NCI-H510A treated with DMSO at 0.1 percent for 48 hours (cell line): ENCODE data around the gene CARD6.
A peak's percentile ranks its signal among the peaks of the same experiment; 100 is the strongest.
"Not testable (repeated sequence)": the region's sequence is repeated elsewhere in the genome, so short reads cannot be mapped to it uniquely, and the experiment has no call there.

ENCODE experiments used
- DNase-seq: peaks from one replicate; lab custom pipeline; 2025; lab: John Stamatoyannopoulos, UW

Gene CARD6

DNA sequence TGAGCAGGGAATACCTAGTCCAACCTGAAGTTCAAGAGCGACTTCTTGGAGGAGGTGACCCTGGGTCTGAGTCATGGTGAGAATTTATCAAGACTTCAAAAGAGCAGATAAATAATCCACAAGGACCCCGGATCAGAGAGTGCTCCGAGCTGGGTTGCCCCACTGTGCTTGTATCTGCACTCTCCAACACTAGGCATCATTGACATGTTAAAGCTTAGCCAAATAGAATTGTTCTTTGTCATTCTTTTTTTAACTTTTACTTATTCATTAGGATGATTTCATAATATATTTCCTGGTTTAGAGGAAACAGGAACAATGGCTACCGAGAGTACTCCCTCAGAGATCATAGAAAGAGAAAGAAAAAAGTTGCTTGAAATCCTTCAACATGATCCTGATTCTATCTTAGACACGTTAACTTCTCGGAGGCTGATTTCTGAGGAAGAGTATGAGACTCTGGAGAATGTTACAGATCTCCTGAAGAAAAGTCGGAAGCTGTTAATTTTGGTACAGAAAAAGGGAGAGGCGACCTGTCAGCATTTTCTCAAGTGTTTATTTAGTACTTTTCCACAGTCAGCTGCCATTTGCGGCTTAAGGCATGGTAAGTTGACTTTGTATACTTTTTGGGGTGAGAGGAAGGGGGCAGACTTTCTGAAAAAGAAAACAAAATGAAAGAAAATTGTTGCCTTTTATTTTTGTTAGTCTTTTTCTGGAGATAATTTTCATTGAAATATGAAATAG lies at the start of gene CARD6:
Gene CARD6 (plus strand): TSS at position 300 of the 738 bp plus-strand sequence. CDS start 16 bp downstream, at position 316.
- DNase-seq, result peak; percentile 51

DNA sequence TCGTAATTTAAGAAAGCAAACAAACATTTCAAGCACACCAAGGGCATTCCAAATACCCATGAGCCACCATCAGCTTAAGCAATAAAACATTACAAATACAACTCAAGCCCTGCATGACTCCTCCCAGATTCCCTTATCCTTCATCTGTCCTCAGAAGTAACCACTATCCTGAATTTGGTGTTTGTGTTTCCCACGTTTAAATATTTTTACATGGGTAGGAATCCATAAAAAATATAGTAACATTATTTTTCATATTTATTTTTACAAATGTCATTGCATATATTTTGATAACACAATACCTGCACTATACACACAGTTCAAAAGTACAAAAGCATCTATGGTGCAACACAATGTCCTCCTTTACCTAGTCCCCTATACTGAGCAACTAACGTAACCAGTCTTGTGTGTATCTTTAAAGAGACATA lies 49.4 kb upstream of the CARD6 start:
- DNase-seq, result no peak

DNA sequence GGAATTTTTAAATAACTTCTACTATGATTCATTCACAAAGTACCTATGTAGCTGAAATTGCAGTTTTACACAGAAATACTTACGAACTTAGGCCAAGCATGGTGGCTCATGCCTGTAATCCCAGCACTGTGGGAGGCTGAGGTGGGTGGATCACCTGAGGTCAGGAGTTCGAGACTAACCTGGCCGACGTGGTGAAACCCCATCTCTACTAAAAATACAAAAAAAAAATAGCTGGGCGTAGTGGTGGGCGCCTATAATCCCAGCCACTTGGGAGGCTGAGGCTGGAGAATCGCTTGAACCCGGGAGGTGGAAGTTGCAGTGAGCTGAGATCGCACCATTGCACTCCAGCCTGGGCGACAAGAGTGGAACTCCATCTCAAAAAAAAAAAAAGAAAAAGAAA lies 48.5 kb upstream of the CARD6 start:
- not testable (repeated sequence) for DNase-seq

- DNase-seq, result not testable (repeated sequence)
Measured at GRCh38 chr5:40794340-40794739, 46.8 kb upstream of the CARD6 start.

- DNase-seq, result not testable (repeated sequence)
Measured at GRCh38 chr5:40794877-40795276, 46.3 kb upstream of the CARD6 start.

- DNase-seq, result no peak
Measured at GRCh38 chr5:40796487-40796889, 44.7 kb upstream of the CARD6 start.

DNA sequence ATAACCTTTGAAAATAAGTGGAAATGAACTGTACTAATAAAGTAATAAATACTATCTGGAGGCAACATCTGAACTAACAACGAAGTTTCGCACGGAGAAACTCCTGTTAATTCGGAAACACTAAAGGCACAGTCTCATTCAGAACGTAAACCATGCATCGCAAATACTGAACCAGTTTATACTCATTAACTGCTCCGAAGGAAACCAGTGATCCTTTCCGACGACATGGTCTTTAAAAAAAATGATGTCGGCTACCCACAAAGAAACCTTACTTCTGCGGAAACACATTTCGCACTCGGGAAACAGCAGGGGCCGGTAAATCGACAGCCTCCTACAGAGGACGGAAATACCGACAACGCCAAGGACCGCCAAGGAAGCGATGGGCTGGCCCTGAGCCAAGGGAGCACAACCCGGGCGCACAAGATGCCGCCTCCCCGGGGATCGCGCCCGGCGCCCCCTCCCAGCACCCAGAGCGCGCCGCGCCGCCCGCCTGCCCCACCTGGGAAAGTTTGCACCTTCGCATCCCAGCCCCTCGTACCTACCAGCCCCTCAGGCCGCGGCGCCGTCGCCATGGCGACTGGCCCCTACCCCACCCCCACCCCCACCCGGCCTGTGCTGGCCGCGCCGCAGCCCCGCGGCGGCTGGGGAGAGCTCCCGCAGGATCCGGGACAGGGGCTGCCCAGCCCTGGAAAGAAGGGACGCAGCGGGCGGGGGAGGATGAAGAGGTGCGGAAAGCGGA lies 43.7 kb upstream of the CARD6 start:
- peak; percentile 76 for DNase-seq

- peak; percentile 95 for DNase-seq
Measured at GRCh38 chr5:40798012-40798800, 43.0 kb upstream of the CARD6 start, which contains the start of gene PRKAA1. PRKAA1 (minus strand) TSS chr5:40798374; CDS start chr5:40798189, 185 bp downstream.

DNA sequence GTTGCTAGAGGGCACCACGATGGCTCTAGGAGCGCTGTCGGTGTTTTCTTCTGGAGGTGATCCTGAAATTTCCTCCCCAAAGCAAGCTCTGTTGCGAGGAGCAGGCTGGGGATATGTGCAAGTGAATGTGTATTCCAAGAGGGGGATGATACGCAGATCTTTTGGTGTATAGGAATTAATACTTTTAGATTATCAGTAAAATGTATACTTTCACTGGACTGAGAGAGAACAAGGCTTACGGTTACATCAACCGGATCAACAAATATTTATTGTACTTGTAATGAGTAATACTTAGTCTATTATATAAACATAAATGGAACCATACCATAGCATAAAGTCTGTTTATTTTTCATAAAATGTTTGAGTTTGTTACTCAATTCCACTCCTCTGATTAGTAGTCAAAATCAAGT lies 42.4 kb upstream of the CARD6 start:
- DNase-seq, result no peak

DNA sequence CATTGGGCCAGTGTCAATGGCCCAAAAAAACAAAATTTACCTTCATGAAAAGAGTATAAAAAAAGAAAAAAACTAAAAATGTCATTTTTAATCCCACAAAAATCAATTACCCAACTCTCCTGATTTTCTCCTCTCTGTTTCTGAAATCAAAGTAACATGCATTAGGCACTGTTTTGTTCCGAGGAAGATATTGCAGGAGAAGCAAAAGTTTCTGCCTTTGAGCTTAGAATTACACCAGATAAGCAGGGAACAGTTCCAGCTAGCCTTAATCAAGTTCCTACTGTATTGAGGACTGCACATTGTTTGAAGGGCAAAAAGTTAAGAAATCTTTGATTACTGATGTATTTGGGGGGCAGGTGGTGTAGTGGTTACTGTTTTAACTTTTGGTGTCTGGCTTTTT lies 41.9 kb upstream of the CARD6 start:
- no peak for DNase-seq

DNA sequence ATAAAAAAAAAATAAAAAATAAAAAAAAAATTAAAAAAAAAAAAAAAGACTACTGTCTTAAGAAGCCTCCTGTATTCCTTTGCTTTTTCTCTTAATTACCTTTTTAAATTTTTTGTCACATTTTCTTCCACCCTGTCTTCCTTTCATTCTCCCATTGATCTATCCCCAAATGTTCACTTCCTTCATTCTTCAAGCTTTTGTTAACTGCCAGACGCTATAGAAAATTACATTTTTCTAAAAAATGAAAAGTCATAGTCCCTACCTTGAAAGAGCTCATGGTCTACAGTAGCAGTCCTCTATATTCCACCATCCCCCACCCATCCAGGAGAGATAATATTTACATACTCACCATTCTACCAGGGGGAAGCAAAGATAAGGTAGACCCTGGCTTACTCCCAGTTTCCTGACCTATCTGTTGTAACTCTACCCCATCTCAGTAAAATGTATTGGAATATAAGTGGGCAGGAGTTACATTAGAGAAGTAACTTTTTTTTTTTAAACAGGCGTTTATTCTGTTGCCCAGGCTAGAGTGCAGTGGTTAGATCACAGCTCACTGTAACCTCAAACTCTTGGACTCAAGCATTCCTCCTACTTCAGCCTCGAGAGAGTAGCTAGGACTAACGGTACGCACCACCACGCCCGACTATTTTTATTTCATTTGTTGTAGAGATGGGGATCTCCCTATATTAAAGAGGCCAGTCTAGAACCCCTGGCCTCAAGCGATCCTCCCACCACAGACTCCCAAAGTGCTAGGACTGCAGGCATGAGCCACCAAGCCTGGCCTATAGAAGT lies 39.2 kb upstream of the CARD6 start:
- no peak for DNase-seq

DNA sequence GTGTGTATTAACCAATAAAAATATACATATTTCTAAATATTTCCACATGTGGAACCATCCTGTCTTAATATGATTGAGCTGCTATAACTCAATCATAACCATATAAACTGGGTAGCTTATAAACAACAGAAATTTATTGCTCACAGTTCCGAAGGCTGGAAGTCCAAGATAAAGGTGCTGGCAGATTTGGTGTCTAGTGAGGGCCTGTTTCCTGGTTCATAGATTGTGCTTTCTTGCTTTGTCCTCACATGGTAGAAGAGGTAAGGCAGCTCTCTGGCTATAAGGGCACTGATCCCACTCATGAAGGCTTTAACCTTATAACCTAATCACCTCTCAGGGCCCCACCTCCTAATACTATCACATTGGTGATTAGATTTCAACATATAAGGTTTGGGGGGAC lies 29.0 kb upstream of the CARD6 start:
- DNase-seq, result no peak

GRCh38 chr5:40813698-40814281 lies 27.4 kb upstream of the CARD6 start:
- no peak for DNase-seq

- DNase-seq, result no peak
Measured at GRCh38 chr5:40823459-40823858, 17.7 kb upstream of the CARD6 start.

DNA sequence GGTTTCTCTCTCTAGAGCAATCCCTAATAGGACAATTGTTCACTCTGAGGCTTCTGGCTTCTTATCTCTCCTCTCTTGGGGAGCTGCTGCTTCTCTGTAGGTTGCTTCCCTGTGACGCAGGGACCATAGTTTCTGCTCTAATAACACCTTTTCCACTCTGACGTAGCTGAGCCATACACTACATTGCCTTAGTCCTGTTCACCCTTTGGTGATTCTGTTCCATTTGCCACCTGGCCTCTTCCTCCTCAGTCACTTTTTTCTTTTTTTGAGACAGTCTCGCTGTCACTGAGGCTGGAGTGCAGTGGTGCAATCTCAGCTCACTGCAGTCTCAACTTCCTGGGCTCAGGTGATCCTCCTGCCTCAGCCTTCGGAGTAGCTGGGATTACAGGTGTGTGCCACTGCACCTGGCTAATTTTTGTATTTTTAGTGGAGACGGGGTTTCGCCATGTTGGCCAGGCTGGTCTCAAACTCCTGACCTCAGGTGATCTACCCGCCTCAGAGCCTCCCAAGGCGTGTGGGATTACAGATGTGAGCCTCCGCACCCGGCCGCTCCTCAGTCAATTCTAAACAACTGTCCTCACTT lies 15.6 kb upstream of the CARD6 start:
- DNase-seq, result not testable (repeated sequence)

DNA sequence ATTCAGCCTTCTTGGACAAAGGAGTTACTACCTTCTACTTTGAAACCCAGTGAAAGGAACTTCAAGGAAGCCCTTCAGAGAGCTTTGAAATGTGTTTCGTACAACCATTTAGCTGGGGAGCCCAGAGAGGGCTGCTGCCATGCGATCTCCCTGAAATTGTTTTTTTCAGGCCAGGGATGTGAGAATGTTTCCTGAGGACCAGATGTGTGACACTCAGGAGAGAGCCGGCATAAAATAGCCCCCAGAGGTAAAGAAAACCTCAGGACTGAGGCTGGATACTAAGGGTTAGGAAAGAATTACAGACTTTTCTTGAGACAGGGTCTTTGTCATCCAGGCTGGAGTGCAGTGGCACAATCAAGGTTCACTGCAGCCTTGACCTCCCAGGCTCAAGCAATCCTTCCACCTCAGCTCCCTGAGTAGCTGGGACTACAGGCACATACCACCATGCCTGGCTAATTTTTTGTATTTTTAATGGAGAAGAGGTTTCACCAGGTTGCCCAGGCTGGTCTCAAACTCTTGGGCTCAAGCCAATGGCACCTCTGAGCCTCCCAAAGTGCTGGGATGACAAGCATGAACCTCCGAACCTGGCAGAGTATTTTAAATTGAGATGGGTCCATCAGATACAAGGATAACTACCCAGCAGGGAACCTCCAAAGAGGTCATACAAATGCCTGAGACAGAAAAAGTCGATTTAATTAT lies 14.5 kb upstream of the CARD6 start:
- no peak for DNase-seq

DNA sequence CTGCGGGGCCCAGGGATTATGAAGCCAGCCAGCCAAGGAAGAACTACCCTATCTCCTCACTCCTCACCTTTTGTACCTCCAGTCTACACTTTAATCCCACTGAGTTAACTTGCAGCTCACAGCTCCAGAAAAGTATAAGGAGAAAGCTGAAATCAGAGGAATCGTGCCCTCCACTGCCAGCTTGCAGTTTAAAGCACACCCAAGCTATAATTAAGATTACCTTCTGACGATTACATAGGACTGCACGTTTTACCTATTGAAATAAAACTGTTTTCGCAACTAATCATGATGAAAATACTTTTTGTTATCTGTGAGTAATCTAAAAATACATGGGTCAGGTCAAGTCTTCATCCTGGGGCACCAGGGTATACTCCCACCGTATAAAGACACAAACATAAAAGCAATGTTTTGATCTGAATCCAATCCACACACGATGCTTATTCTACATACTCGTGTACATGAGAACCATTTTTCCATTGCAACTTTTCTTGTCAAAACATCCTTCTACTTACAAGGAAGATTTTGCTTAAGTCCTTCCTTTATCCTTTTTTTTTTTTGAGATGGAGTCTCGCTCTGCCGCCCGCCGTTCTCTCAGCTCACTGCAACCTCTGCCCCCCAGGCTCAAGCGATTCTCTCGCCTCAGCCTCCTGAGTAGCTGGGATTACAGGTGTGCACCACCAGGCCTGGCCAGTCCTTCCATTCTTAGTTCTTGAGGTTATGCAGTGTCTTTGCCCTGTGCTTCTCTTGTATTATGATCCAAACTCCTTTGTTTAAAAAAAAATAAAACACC lies 13.8 kb upstream of the CARD6 start:
- no peak for DNase-seq

DNA sequence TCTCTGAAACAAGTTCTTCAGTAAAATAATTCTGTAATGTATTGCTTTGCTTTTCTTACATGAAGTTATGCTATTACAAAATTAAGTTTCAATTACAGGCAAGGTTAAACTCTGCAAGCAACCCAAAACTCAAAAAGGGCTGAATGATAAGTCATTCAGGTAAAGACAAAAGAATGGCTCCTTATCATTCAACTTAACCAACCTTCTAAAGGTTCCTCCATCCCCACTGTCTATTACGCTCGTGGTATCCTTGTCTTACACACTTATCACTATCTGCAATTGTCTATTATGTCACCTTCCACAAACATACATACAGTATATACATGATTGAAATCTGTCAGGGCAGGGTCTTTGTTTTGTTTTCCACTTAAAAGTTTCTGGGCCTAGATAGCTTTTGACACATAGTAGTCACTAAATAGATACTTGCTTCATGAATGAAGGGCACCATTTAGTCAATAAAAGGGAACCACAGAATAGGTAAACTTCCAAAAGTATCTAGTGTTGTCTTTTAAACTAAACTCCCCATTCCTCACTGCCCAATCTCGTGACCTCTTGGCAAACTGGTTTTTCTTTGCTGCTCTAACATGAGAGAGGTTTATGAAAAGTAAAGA lies 13.0 kb upstream of the CARD6 start:
- DNase-seq, result no peak
